Calu3 (cell line): ENCODE measurements around the gene LNP1. TPM values are rescaled to one million over a fixed set of nuclear protein-coding genes. Genes with fewer than 3 reads are reported as not detected.
"Not testable (repeated sequence)": the region's sequence is repeated elsewhere in the genome, so short reads cannot be mapped to it uniquely, and the experiment has no call there.

Source experiments
- BruUV-seq: library from RNA; stranded (reverse); fragments of 400-500 nt; replicated peaks from 2 replicates; lab custom pipeline; 2021; lab: Mats Ljungman, UMichigan
- CTCF ChIA-PET: fragments of 300-600 bp; sonication (Branson Sonifier 250); formaldehyde crosslinking; loops from one replicate; lab custom pipeline; 2022; ENCODE audit warnings: antibody characterized with exemption; lab: Charles Lee
- DNase-seq: peaks from one replicate; pipeline ENCODE4 v3.0.0; 2022
- H3K27ac Mint-ChIP-seq: one replicate; pipeline ENCODE4 v1.8.0; 2022; ENCODE audit warnings: mixed read lengths; ENCODE audit not compliant: unreplicated experiment
- H3K27me3 Mint-ChIP-seq: one replicate; pipeline ENCODE4 v1.8.0; 2022; ENCODE audit warnings: mixed read lengths; ENCODE audit not compliant: unreplicated experiment
- H3K36me3 Mint-ChIP-seq: one replicate; pipeline ENCODE4 v1.8.0; 2022; ENCODE audit warnings: mild to moderate bottlenecking, moderate library complexity, mixed read lengths; ENCODE audit not compliant: insufficient read depth, unreplicated experiment
- H3K4me1 Mint-ChIP-seq: one replicate; pipeline ENCODE4 v1.8.0; 2022; ENCODE audit warnings: mild to moderate bottlenecking, low read depth, mixed read lengths; ENCODE audit not compliant: unreplicated experiment
- H3K4me3 Mint-ChIP-seq: one replicate; pipeline ENCODE4 v1.8.0; 2022; ENCODE audit warnings: mild to moderate bottlenecking, low read depth, moderate library complexity, mixed read lengths; ENCODE audit not compliant: unreplicated experiment
- H3K9me3 Mint-ChIP-seq: one replicate; pipeline ENCODE4 v1.8.0; 2022; ENCODE audit warnings: low read depth, mixed read lengths; ENCODE audit not compliant: unreplicated experiment
- intact Hi-C: fragments of 100-400 bp; cut with micrococcal nuclease; formaldehyde crosslinking; loops from one replicate; pipeline ENCODE4 v1.10.0; 2022; ENCODE audit not compliant: unreplicated experiment
- total RNA-seq: library from RNA; stranded (reverse); gene quantifications from 2 replicates; pipeline ENCODE4 v1.2.3, GENCODE V29; 2022
- TF ChIP-seq, protein P1 (sequence below): fragments of 200-600 bp; IDR thresholded peaks from one replicate; pipeline ENCODE4 v1.8.0; 2022; ENCODE audit warnings: antibody characterized with exemption; ENCODE audit not compliant: unreplicated experiment

Gene LNP1
- total RNA-seq, 1 experiment from 2014 or later = 1.8 TPM

DNA sequence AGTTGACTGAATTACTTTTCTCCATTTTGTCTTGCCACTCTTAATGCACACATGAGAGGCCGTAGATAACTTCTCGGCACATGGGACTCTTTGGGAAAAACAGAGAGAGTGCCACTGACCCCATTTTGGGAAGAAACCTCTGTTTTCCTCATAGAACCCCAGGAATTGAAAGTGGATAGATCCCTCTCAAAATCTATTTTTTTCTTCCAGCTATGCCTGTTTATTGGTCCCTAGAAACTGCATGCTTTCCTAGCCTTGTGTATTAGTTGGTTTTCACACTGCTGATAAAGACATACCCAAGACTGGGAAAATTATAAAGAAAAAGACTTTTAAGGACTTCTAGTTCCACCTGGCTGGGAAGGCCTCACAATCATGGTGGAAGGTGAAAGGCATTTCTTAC is 67.3 kb downstream of the LNP1 start:
- no TSS peak for BruUV-seq
- H3K36me3 Mint-ChIP-seq = no peaks in the 10 kb centered on the region
- CTCF ChIA-PET = no interaction called here
- no peaks in the 10 kb centered on the region for H3K27me3 Mint-ChIP-seq
- H3K9me3 Mint-ChIP-seq = peaks cover 7% of the 10 kb centered on the region
- intact Hi-C loops = no loop called here
- no peak overlapping the region for H3K4me3 Mint-ChIP-seq
- H3K4me1 Mint-ChIP-seq = peaks cover 10% of the 10 kb centered on the region
- TF ChIP-seq, protein P1, sequence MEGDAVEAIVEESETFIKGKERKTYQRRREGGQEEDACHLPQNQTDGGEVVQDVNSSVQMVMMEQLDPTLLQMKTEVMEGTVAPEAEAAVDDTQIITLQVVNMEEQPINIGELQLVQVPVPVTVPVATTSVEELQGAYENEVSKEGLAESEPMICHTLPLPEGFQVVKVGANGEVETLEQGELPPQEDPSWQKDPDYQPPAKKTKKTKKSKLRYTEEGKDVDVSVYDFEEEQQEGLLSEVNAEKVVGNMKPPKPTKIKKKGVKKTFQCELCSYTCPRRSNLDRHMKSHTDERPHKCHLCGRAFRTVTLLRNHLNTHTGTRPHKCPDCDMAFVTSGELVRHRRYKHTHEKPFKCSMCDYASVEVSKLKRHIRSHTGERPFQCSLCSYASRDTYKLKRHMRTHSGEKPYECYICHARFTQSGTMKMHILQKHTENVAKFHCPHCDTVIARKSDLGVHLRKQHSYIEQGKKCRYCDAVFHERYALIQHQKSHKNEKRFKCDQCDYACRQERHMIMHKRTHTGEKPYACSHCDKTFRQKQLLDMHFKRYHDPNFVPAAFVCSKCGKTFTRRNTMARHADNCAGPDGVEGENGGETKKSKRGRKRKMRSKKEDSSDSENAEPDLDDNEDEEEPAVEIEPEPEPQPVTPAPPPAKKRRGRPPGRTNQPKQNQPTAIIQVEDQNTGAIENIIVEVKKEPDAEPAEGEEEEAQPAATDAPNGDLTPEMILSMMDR = no peak
- H3K27ac Mint-ChIP-seq = no peak overlapping the region
- DNase-seq = no peak

DNA sequence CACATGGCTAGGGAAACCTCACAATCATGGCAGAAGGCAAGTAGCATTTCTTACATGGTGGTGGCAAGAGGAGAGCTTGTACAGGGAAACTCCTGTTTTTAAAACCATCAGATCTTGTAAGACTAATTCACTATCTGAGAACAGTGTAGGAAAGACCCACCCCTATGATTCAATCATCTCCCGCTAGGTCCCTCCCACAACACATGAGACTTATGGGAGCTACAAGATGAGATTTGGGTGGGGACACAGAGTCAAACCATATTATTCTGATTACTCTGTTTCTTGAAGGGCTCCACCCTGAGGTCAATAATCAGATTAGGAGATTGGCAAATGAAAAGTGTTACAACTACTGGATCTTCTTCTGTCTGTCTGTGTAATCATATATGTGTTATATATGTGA is 69.6 kb downstream of the LNP1 start:
- Mint-ChIP-seq H3K36me3 (no peaks in the 10 kb centered on the region), H3K4me1 (peaks cover 7% of the 10 kb centered on the region), H3K27me3 (no peaks in the 10 kb centered on the region), H3K4me3 (no peak overlapping the region), H3K9me3 (peaks cover 7% of the 10 kb centered on the region), H3K27ac (no peak overlapping the region)
- TF ChIP-seq, protein P1 = no peak
- CTCF ChIA-PET = interaction anchor here (0.9 kb wide), 1 partner anchor 9 kb away, joined by 3 read pairs; no protein-coding TSS in a partner anchor
- intact Hi-C loops = no loop called here
- BruUV-seq = no TSS peak
- DNase-seq = no peak

DNA sequence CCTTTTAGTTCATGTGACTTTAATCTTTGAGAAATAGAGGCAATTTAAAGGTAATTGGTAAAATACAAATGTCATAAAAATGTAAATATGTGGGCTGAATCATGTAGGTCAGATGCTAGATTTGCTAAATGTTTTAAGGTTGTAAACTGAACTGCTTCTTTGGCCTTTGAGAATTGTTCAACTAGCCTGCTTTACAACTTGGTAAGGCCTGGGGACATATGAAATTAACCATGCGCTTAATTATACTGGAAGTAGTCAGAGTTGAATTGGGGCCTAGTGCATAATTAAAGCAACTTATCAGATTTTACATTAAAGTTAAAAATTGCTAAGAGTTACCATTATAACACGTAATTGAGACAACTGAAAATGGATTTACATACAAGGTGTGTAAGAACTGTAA is 70.1 kb downstream of the LNP1 start:
- H3K4me1 Mint-ChIP-seq = peaks cover 2% of the 10 kb centered on the region
- no TSS peak for BruUV-seq

GRCh38 chr3:100477851-100478360 is 76.6 kb downstream of the LNP1 start:
- H3K9me3 Mint-ChIP-seq, H3K27ac Mint-ChIP-seq, H3K36me3 Mint-ChIP-seq, intact Hi-C loops, CTCF ChIA-PET, H3K4me3 Mint-ChIP-seq, H3K27me3 Mint-ChIP-seq, BruUV-seq, DNase-seq, H3K4me1 Mint-ChIP-seq: not testable (repeated sequence)

More for the DNA sequence above, 70.1 kb downstream of the LNP1 start:
- no peak overlapping the region for H3K27ac Mint-ChIP-seq
- no peak overlapping the region for H3K4me3 Mint-ChIP-seq
- CTCF ChIA-PET = interaction anchor here (0.9 kb wide), 1 partner anchor 9 kb away, joined by 3 read pairs; no protein-coding TSS in a partner anchor
- TF ChIP-seq, protein P1 = no peak
- intact Hi-C loops = no loop called here
- no peak for DNase-seq
- H3K27me3 Mint-ChIP-seq = no peaks in the 10 kb centered on the region
- H3K36me3 Mint-ChIP-seq = no peaks in the 10 kb centered on the region
- peaks cover 7% of the 10 kb centered on the region for H3K9me3 Mint-ChIP-seq

DNA sequence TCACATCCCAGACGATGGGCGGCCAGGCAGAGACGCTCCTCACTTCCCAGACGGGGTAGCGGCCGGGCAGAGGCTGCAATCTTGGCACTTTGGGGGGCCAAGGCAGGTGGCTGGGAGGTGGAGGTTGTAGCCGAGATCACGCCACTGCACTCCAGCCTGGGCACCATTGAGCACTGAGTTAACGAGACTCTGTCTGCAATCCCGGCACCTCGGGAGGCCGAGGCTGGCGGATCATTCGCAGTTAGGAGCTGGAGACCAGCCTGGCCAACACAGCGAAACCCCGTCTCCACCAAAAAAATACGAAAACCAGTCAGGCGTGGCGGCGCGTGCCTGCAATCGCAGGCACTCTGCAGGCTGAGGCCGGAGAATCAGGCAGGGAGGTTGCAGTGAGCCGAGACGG is 77.2 kb downstream of the LNP1 start:
- H3K36me3 Mint-ChIP-seq, H3K4me1 Mint-ChIP-seq, H3K27me3 Mint-ChIP-seq, H3K9me3 Mint-ChIP-seq, H3K27ac Mint-ChIP-seq, H3K4me3 Mint-ChIP-seq, BruUV-seq, intact Hi-C loops, DNase-seq, CTCF ChIA-PET: not testable (repeated sequence)
